Stimulated activated CD4-positive, alpha-beta T cell treated with anti-CD3 and anti-CD28 coated beads, Interleukin-4, amount 100 ng/mL, for 24 hours (primary cell): ENCODE results near the gene CPVL.

Source experiments
- DNase-seq: peaks from one replicate; pipeline ENCODE4 v3.0.0-alpha.2; 2020

The CPVL gene

DNA sequence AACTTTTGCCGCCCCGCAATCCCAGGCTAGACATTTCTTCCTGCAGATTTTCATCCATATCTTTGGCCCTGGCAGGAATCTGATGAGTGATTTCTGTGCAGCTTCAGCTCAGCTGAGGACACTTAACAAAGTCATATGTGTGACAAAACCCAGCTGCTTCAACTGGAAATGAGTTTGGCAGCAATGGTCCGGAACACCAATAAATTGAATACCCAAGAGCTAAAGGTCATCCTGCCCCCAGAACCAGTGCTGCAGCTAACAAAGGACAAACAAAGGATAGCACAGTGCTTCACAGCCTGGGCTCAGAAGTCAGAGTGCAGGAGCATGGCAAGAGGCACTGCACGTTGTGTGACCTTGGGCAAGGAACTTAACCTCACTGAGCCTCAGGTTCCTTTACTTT is 148.2 kb downstream of the CPVL start:
- DNase-seq: no peak

DNA sequence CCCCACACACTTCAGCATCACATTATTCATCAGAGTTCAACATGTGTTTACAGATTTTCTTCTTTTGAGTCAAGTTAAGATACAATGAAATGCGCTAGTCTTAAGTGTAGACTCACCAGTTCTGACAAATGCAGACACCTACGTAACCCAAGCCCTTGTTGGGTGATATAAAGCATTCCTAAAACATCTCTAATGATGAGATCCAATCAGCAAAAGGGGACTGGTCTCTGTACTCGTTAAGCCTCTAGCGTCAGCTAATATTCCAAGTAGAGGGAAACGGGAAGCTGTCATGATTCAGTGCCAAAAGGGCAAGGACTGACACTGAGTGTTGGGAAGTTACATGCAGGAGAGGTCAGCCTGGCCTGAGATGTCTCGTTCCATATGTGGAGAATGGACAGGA is 149.5 kb downstream of the CPVL start:
- DNase-seq: no peak

DNA sequence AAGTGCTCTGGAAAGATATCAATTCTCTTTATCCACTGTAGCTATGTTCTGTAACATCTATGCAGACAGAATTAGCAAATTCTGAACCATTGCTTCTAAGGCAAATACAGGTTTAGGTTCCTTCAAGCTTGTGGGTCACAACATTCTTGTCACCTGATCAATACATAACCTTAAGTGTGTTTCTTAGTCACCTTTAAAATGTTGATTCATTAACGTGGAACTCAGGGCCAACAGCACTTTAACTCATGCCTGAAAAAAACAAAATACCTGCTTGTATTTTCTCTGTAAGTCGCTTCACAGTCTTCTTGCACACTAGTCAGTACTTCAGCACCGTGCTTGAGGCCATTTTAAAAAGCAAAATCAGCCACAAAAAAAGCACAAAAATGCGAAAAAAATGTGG is 153.0 kb downstream of the CPVL start:
- DNase-seq: no peak

DNA sequence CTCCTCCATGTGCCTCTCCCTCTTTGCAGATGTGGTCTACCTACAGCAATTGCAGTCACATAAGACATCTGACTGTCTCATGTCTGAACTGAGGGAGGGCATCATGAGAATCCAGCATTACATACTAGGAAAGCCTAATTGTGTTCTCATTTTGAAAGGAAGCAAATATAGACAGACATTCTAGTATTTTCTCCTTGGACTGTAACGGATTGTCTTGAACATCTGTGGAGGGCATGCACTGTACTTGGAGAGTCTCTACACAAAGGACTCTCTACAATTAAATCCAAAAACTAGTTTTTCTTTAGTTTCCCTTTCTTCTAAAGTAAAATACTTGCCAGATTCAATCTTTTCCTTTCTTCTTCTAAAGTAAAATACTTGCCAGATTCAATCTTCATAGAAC is 153.5 kb downstream of the CPVL start:
- no peak for DNase-seq

DNA sequence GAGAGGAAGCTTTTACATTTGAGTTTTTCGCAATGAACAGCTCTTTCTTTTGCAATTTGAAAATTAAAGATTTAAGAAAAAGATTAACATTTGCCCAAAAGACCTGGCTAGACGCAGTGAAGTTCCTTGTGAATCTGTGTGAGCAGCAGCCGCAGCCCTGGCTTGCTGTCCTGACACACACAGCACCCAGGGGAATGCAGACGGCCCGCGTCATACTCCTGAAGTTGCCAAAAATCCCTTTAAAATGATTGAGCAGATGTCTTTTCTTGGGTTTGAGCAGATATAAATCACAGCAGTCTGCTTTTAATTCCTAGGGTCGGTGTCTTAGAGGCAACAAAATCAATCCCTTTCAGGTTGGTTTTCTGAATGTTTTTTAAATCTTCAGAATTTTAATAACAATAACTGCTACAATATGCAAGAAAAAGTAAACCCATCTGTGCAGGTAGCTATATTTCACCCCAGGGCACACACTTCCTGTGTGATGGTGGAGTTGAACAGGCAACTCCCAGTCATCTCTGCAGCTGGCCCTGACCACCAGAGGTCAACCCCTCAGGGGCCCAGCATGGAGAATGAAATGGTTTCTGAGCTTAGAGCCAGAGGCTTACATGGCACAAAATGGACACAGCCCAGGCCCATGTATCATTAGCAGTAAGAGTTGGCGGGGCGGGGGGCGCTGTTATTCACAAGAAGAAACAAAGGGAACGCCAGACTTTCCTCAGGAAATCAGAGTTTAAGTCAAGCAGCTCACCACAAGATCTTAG is 156.0 kb downstream of the CPVL start:
- DNase-seq: no peak

DNA sequence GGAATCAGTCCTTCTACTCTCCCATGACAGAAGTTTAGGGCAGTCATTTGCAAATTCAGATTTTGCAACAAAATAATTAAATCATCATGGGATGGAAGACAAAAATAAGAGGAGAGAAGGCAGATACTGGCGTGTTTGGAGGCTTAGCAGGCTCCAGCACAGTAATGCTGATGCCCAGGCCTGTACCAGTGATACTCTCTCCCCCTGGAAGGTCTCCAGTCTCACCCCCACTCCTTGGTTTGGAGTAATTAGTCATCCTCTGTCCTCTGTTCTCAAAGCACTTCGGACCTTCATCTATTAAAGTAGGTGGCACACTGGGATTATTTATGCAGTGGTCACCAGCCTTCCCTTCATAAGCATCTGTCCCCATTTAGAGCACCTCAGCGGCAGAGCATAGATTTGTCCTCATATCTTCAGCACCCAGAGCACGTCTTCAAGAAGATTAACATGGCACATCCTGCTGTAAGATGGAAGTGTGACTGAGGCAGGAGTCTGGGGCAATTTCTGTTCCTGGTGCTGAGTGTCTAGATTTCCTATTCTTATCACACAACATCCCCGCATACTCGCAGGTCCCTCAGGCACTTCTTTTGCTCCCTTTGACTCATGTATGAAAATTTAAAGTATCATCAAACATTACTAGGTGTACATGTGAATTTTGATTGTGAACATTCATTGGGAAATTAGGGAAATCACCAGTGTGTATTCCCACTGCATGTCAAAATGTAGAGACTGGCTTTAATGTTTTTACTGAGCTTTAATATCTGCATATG is 156.9 kb downstream of the CPVL start:
- no peak for DNase-seq

DNA sequence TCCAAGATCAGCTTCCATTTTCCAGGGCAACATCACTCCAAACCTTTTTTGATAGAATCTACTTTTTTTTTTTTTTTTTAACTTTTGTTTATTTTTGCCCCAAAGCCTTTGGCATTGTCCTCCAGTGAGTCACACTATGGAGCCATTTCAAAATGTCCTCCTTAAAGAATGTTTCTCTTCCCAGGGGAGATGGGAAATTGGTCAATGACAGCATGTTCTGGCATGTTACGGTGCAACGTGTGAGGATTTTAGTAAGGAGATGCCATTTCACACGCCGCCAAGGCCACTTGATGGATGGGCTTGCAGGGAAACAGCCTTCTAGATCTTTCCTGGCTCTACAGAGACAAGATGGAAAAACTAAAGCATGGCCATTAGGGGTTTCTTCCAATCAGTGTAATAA is 157.5 kb downstream of the CPVL start:
- DNase-seq: no peak

DNA sequence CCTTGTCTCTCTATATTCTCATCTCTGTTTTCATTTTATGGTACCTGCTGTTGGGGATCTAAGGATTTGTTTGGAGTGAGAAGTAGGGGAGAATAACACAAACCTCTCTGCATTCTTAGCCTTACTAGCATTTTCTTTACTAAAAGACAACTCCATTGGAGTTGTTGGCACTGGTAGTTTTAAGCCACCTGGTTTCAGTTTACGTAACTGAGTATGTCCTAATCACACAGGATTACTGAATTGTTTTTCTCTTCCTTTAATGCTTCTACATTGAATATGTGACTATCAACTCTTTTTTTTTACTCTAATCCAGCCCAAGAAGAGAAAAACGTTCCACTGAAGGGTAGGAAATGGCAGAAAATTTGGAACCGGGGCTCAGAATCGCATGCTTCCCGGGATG is 158.2 kb downstream of the CPVL start:
- no peak for DNase-seq

- no peak for DNase-seq
These were observed 159.6 kb downstream of the CPVL start for GRCh38 chr7:28986765-28987110.

GRCh38 chr7:28986028-28986764 is 160.1 kb downstream of the CPVL start:
- no peak for DNase-seq

DNA sequence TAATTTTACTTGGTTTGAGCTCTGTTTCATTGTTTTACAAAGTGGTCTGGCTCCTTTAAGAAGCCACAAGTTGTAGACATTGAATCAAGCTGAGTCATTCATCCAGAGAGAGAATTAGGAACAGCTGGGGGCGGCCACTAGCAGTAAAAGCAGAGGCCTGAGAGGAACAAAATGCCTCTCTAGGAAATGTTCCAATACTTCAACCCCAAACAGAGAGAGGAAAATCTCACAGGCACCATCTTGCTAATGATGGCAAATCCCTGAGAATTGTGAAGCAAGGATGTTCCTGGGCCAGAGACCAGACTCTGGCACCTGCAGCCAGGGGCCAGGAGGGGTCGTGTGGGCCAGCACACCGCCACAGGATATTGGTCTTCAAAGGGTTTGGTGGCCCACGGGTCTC is 161.7 kb downstream of the CPVL start:
- DNase-seq: no peak

- no peak for DNase-seq
These were observed 162.1 kb downstream of the CPVL start for GRCh38 chr7:28984217-28984616.

DNA sequence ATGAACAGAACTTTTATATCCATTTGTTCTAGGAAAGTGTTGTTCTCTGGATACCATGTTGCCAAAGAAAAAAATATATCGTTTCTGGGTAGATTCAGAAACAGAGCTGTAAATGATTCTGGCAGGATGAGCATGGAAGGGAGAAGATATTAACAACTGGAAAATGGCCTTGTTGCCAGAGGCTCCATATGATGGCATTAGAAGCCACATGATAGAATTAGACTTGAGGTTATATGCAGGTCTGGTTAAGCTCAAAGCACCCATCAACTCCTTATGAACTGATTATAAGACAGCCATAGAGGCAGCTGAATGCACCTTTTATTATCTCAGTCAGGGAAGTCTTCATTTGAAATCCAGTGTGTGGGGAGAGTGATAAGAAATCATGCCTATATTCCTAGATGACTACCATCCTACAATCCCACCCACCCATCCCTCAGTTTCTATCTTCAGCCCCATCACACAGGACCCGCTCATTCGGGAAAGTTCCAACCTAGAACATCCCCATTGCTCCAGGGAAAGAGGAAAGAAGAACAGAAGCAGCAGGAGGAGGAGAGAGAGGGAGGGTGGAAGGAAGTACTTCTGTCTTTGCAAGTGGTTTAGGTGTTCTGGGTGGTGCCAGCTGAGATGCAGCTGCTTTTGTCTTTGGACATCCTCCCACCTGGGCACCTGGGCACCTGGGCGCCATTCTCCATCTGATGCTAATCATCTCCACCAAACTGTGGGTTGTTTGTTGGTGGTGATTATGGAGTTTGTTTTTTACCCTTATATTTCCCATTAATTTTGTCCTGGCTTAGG is 162.7 kb downstream of the CPVL start:
- DNase-seq: no peak

- DNase-seq: no peak
These were observed 165.2 kb downstream of the CPVL start for GRCh38 chr7:28981161-28981465.

DNA sequence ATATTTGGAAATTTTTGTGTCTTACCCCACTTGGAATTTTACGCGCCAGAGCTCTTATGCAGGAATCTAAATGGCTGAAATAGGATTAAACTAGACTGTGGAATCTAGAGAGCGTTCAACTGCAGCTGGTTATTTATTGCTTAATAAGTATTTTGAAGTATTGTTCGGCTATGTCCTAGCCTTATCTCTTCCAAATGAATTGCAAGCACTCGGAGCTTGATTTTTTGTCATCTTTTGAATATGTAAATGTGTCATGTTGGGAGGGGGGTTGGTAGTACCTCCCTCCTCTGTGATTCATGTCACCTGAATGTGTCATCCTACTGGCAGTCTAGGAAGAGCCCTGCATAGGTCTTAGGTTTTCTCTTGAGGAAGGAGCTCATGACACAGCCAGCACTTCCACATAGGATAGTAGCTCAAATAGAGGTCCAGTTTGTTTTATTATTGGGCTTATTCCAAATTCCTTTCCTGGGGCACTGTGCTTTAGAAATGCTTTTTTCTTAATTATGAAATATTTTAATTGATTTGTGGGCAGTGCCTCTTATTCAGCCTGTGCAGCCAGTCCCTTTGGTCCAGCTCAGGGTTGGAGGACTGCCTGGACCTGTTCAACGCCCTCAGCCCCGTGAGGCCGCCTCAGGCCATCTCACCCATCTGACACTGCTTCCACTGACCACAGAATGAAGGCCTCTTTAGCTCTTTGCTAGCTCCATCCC is 165.7 kb downstream of the CPVL start:
- DNase-seq: no peak

- no peak for DNase-seq
These were observed 166.6 kb downstream of the CPVL start for GRCh38 chr7:28979776-28980175.

DNA sequence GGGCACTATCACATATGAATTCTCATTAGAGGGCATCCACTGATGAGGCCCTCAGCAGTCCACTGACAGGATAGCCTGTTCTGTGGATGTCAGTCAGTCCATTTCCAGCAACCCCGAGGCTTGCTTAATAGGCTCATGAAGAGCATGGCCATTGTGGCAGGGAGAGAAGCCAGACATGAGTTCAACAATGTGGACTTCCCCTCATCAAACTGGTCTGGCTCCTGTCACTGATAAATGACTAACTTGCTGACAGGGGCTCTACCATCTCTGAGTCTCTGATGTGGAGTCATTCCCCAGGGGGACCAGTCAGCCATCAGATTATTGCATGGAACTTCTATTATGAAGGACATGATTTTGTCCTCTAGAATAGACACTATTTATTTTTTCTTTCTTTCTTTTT is 168.5 kb downstream of the CPVL start:
- no peak for DNase-seq

- no peak for DNase-seq
These were observed 170.3 kb downstream of the CPVL start for GRCh38 chr7:28976022-28976421.

GRCh38 chr7:28973591-28973990 is 172.7 kb downstream of the CPVL start:
- no peak for DNase-seq

DNA sequence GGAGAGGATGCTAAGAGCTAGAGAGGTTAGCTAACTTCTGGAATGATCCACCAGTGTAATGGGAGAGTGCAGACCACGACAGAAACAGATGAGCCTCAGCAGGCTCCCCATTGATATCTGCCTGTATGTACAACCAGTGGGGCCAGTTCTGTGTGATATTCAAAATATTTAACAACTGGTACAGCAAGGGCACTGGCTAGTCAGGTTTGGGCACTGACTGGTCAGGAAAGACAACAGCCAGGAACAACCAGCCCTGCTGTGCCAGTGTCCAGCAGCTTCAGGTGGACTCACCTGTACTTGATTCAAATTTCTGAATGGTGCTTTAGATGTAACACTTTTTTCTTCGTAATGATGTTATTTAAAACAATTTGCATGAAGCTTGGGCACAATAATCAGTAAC is 182.3 kb downstream of the CPVL start:
- DNase-seq: no peak

DNA sequence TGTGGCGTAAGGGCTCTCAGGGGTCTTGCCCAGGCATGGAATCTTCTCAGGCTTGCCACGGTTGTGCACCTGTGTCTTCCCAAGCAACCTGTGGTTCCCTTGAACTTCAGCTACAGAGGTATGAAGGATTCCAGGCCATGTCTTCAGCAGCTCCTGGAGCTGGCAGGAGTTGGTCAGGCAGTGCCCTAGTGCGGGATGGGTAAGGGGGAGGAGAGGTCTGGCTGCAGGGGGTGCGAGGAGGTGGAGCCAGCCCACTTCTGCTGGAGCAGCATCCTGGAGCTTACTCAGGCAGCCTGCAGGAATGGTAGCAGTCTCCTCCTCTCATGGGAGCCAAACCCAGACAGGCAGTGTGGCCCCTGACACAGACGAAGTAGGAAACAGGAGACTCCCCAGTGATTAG is 184.4 kb downstream of the CPVL start:
- no peak for DNase-seq

GRCh38 chr7:28960071-28960840 is 186.1 kb downstream of the CPVL start:
- no peak for DNase-seq
